DMS53 treated with DMSO at 0.1 percent for 48 hours (cell line): ENCODE data around the gene SPA17.
A peak's percentile ranks its signal among the peaks of the same experiment; 100 is the strongest.

Source experiments
- DNase-seq: peaks from one replicate; lab custom pipeline; 2025; ENCODE audit not compliant: unreplicated experiment; lab: John Stamatoyannopoulos, UW

The SPA17 gene

GRCh38 chr11:124661553-124661952, 12.2 kb upstream of the SPA17 start:
- DNase-seq: no peak

GRCh38 chr11:124662106-124662505, 11.6 kb upstream of the SPA17 start:
- no peak for DNase-seq

GRCh38 chr11:124663861-124664260, 9.8 kb upstream of the SPA17 start:
- DNase-seq: no peak

GRCh38 chr11:124667601-124668000, 6.1 kb upstream of the SPA17 start:
- no peak for DNase-seq

GRCh38 chr11:124669193-124669592, 4.5 kb upstream of the SPA17 start:
- DNase-seq: peak; percentile 39

- DNase-seq: no peak
These were observed 3.0 kb upstream of the SPA17 start for GRCh38 chr11:124670732-124671131.

GRCh38 chr11:124672536-124673215, 1.0 kb upstream of the SPA17 start:
- no peak for DNase-seq

- DNase-seq: no peak
These were observed 439 bp downstream of the SPA17 start for GRCh38 chr11:124674168-124674517.

- DNase-seq: no peak
These were observed 867 bp downstream of the SPA17 start for GRCh38 chr11:124674571-124674970.

GRCh38 chr11:124676386-124676785, 2.7 kb downstream of the SPA17 start:
- DNase-seq: no peak

- DNase-seq: no peak
These were observed 4.7 kb downstream of the SPA17 start for GRCh38 chr11:124678416-124678815.

- no peak for DNase-seq
These were observed 7.7 kb downstream of the SPA17 start for GRCh38 chr11:124681421-124681820.

- DNase-seq: no peak
These were observed 8.7 kb downstream of the SPA17 start for GRCh38 chr11:124682443-124682842.

- DNase-seq: no peak
These were observed 19.4 kb downstream of the SPA17 start for GRCh38 chr11:124693142-124693541.

GRCh38 chr11:124699547-124699946, 25.8 kb downstream of the SPA17 start:
- no peak for DNase-seq

- no peak for DNase-seq
These were observed 26.3 kb downstream of the SPA17 start for GRCh38 chr11:124700028-124700427.

GRCh38 chr11:124707829-124708228, 34.1 kb downstream of the SPA17 start:
- DNase-seq: no peak

GRCh38 chr11:124712392-124712791, 38.7 kb downstream of the SPA17 start:
- DNase-seq: no peak

GRCh38 chr11:124716591-124716990, 42.9 kb downstream of the SPA17 start:
- no peak for DNase-seq

- DNase-seq: no peak
These were observed 43.7 kb downstream of the SPA17 start for GRCh38 chr11:124717421-124717785.

- peak; percentile 13 for DNase-seq
These were observed 44.3 kb downstream of the SPA17 start for GRCh38 chr11:124717786-124718651.

- DNase-seq: no peak
These were observed 45.1 kb downstream of the SPA17 start for GRCh38 chr11:124718801-124719200.

- DNase-seq: no peak
These were observed 45.8 kb downstream of the SPA17 start for GRCh38 chr11:124719534-124719933.
